ENCODE data around the gene KCNJ9. TPM values are rescaled to one million over a fixed set of nuclear protein-coding genes. Genes with fewer than 3 reads are reported as not detected.

KCNJ9 gene
- total RNA-seq, 1 experiment from 2014 or later = 0.09 TPM

- TF ChIP-seq ZNF263 (CRISPR knock-in tag; IDR thresholded peaks at IDR 0.05; ENCODE audit: low read depth) (no peak), SP1 (CRISPR knock-in tag; conservative IDR thresholded peaks at IDR 0.05) (no peak)
Observed at GRCh38 chr1:160077486-160077885, 3.9 kb upstream of the KCNJ9 start (continued).

- CTCF ChIA-PET = interaction anchor here (0.7 to 29.5 kb wide), 39 partner anchors 8 to 249 kb away, joined by 3 to 978 read pairs (median 5); partner anchors contain the start of genes ATP1A2, IGSF8, IGSF9 and KCNJ10
- peak; percentile 78 for DNase-seq (ENCODE audit: low spot score)
- peak; percentile 89 for ATAC-seq
- TF ChIP-seq CTCF (IDR thresholded peaks at IDR 0.05) = peak; percentile 95
- TF ChIP-seq FOXJ3 (CRISPR knock-in tag; IDR thresholded peaks at IDR 0.05; ENCODE audit: borderline replicate concordance) = no peak
- H3K4me3 Mint-ChIP-seq = no peak overlapping the region
- H3K4me1 Mint-ChIP-seq = peaks cover 4% of the 10 kb centered on the region
- no peaks in the 10 kb centered on the region for H3K9me3 Mint-ChIP-seq
- H3K27ac Mint-ChIP-seq = no peak overlapping the region
- POLR2A ChIA-PET = interaction anchor here (1.2 to 1.9 kb wide), 3 partner anchors 11 to 21 kb away, joined by 3 to 5 read pairs (median 5); no protein-coding TSS in a partner anchor
- no peaks in the 10 kb centered on the region for H3K36me3 Mint-ChIP-seq
- H3K27me3 Mint-ChIP-seq (ENCODE audit: low read depth) = peaks cover 82% of the 10 kb centered on the region
Observed at GRCh38 chr1:160078512-160079195, 2.7 kb upstream of the KCNJ9 start.

- no peak for DNase-seq (ENCODE audit: low spot score)
- ChIA-PET CTCF (interaction anchor here (1.1 to 29.5 kb wide), 21 partner anchors 7 to 212 kb away, joined by 3 to 978 read pairs (median 9); partner anchors contain the start of genes IGSF8, IGSF9, KCNJ10 and PIGM), POLR2A (interaction anchor here (1.2 to 1.9 kb wide), 2 partner anchors 20 to 22 kb away, joined by 3 to 5 read pairs; no protein-coding TSS in a partner anchor)
- no peak overlapping the region for H3K4me3 Mint-ChIP-seq
- no peak for ATAC-seq
- no peak for TF ChIP-seq ZNF671 (CRISPR knock-in tag; IDR thresholded peaks at IDR 0.05)
- TF ChIP-seq FOXK1 (CRISPR knock-in tag; IDR thresholded peaks at IDR 0.05) = no peak
- TF ChIP-seq FOXP4 (CRISPR knock-in tag; IDR thresholded peaks at IDR 0.05) = no peak
- TF ChIP-seq ZNF263 (CRISPR knock-in tag; IDR thresholded peaks at IDR 0.05; ENCODE audit: low read depth) = no peak
- no peak for TF ChIP-seq PRRX2 (CRISPR knock-in tag; IDR thresholded peaks at IDR 0.05)
- TF ChIP-seq NFYB (CRISPR knock-in tag; conservative IDR thresholded peaks at IDR 0.05; ENCODE audit: low read depth) = no peak
- no peak for TF ChIP-seq ZNF138 (CRISPR knock-in tag; conservative IDR thresholded peaks at IDR 0.05)
- no peak for TF ChIP-seq NFATC4 (CRISPR knock-in tag; IDR thresholded peaks at IDR 0.05)
- no peak for TF ChIP-seq MXD4 (CRISPR knock-in tag; IDR thresholded peaks at IDR 0.05; ENCODE audit: borderline replicate concordance)
- no peak for TF ChIP-seq ZNF423 (CRISPR knock-in tag; IDR thresholded peaks at IDR 0.05)
- no peak for TF ChIP-seq CREB1 (CRISPR knock-in tag; IDR thresholded peaks at IDR 0.05)
- TF ChIP-seq ATF1 (CRISPR knock-in tag; IDR thresholded peaks at IDR 0.05) = no peak
- no peak for TF ChIP-seq IRF1 (CRISPR knock-in tag; IDR thresholded peaks at IDR 0.05)
- TF ChIP-seq AFF4 (CRISPR knock-in tag; IDR thresholded peaks at IDR 0.05; ENCODE audit: borderline replicate concordance) = no peak
- no peak for TF ChIP-seq CDX4 (CRISPR knock-in tag; IDR thresholded peaks at IDR 0.05; ENCODE audit: borderline replicate concordance)
- TF ChIP-seq ZNF512 (CRISPR knock-in tag; IDR thresholded peaks at IDR 0.05; ENCODE audit: borderline replicate concordance) = no peak
- TF ChIP-seq ELF4 (CRISPR knock-in tag; IDR thresholded peaks at IDR 0.05; ENCODE audit: low read depth) = no peak
- H3K4me1 Mint-ChIP-seq = peaks cover 8% of the 10 kb centered on the region
- no peak overlapping the region for H3K27ac Mint-ChIP-seq
- H3K27me3 Mint-ChIP-seq (ENCODE audit: low read depth) = peaks cover 84% of the 10 kb centered on the region
- no peaks in the 10 kb centered on the region for H3K36me3 Mint-ChIP-seq
- H3K9me3 Mint-ChIP-seq = no peaks in the 10 kb centered on the region
Observed at GRCh38 chr1:160079448-160079847, 1.9 kb upstream of the KCNJ9 start.
